ENCODE measurements around the gene RIMS4. TPM values are rescaled to one million over a fixed set of nuclear protein-coding genes. Genes with fewer than 3 reads are reported as not detected.

Gene RIMS4
- total RNA-seq, 1 donor from 2014 or later: 0.11 TPM

- Histone ChIP-seq H3K9me3 (replicated peaks) (no peaks in the 10 kb centered on the region), H3K4me3 (no peak overlapping the region), H3K4me1 (peaks cover 50% of the 10 kb centered on the region), H3K27me3 (ENCODE audit: low read depth) (peaks cover 6% of the 10 kb centered on the region), H3K36me3 (no peaks in the 10 kb centered on the region), H3K27ac (replicated peaks) (no peak overlapping the region)
- DNase-seq: no peak
- intact Hi-C loops (cut with micrococcal nuclease): no loop called here
- no peak for TF ChIP-seq CTCF (IDR thresholded peaks at IDR 0.05; ENCODE audit: borderline replicate concordance)
These were observed 66.3 kb downstream of the RIMS4 start for GRCh38 chr20:44743916-44744655.

DNA sequence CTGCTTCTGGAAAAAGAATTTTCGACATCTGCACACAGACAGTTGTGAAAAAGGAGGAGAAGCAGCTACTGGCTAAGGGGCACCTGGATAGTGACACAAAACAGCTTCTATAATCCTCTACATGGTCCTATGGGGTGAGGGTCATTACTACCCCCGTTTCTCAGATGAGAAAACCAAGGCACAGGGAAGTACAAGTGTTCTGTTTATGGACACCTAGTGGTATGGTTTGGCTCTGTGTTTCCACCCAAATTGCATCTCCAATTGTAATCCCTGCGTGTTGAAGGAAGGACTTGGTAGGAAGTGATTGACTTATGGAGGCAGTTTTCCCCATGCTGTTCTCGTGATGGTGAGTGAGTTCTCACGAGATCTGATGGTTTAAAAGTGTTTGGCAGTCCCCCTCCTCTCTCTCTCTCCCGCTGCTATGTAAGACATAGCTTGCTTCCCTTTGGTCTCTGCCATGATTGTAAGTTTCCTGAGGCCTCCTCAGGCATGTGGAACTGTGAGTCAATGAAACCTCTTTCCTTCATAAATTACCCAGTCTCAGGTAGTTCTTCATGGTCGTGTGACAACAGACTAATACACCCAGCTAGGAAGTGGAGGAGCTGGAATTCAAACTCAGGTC is 67.2 kb downstream of the RIMS4 start:
- no peak for TF ChIP-seq CTCF (IDR thresholded peaks at IDR 0.05; ENCODE audit: borderline replicate concordance)
- Histone ChIP-seq H3K4me3 (no peak overlapping the region), H3K36me3 (no peaks in the 10 kb centered on the region), H3K27ac (replicated peaks) (peak overlapping the region; percentile 61), H3K9me3 (replicated peaks) (no peaks in the 10 kb centered on the region), H3K4me1 (peaks cover 51% of the 10 kb centered on the region), H3K27me3 (ENCODE audit: low read depth) (no peaks in the 10 kb centered on the region)
- intact Hi-C loops (cut with micrococcal nuclease): no loop called here
- DNase-seq: no peak

DNA sequence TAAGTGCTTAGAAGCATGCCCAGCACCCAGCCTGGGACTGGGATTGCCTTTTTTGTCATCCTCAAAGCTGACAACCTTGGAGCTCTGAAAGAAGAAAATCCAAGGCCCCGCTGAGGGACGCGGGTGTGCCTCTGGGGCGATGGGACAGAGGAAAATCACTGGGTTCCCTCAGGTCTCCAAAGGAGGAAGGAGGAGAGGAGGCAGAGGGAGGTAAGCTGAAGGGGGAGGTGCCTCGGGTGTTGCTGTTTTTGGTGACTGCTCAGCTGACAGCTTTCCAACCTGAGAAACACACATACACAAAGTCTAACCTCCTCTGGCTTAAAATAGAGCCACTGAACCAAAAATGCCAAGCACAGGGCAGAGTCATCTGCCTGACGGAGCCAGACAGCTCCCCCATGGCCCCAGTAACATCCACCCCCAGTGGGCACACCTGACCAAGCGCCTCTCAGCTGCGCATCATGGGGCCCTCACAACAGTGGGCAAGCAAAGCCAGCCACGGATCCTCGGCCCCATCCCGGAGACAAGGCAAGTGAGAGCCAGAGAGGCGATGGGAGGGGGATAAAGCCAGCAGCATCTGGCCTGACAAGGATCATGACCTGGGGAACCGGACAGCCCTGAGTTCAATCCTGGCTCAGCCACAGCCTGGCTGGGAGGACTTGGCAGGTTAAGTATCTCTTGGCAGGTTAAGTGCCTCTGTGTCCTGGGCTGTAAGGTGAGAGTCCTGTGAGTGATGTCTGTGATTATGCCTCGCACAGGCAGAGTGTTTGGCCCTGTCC is 67.9 kb downstream of the RIMS4 start:
- no peak for DNase-seq
- intact Hi-C loops (cut with micrococcal nuclease): no loop called here
- Histone ChIP-seq H3K27ac (replicated peaks) (peak overlapping the region; percentile 61), H3K4me1 (peaks cover 46% of the 10 kb centered on the region), H3K4me3 (no peak overlapping the region), H3K9me3 (replicated peaks) (no peaks in the 10 kb centered on the region), H3K27me3 (ENCODE audit: low read depth) (no peaks in the 10 kb centered on the region), H3K36me3 (no peaks in the 10 kb centered on the region)
- no peak for TF ChIP-seq CTCF (IDR thresholded peaks at IDR 0.05; ENCODE audit: borderline replicate concordance)

GRCh38 chr20:44739942-44740341 is 70.4 kb downstream of the RIMS4 start:
- TF ChIP-seq CTCF (IDR thresholded peaks at IDR 0.05; ENCODE audit: borderline replicate concordance): no peak
- no peaks in the 10 kb centered on the region for H3K27me3 ChIP-seq (ENCODE audit: low read depth)
- no peaks in the 10 kb centered on the region for H3K36me3 ChIP-seq
- no peak overlapping the region for H3K4me3 ChIP-seq
- no peaks in the 10 kb centered on the region for H3K9me3 ChIP-seq (replicated peaks)
- no peak overlapping the region for H3K27ac ChIP-seq (replicated peaks)
- peaks cover 32% of the 10 kb centered on the region for H3K4me1 ChIP-seq
- DNase-seq: no peak
- intact Hi-C loops (cut with micrococcal nuclease): no loop called here

DNA sequence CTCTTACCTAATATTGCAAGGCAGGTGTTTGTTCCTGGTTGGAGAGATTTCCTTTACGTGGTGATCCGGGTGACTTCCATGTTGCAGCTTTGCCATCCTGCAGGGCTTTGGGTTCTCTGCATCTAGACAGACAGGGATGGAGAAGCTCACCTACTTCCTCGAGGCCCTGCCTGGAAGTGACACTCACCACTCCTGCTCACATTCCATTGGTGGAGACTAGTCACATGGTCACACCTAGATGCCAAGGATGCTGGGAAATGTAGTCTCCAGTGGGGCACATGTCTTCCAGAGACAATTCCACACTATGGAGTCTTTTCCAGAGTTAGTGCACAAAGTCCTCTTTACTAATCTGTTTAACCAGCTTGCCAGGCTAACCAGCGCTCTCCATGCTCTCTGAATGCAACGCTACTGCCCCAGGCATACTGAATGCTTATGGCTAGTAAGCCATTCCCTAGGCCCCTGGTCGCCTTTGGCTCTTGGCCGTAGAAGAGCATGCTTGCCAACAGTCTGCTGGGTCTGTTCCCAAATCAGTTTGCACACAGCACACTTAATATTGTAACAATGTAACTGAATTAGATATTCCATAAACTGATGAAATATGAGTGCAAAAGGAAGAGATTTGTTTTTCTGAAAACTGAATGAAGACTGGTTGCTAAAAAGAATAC is 71.4 kb downstream of the RIMS4 start:
- Histone ChIP-seq H3K4me3 (no peak overlapping the region), H3K36me3 (no peaks in the 10 kb centered on the region), H3K27me3 (ENCODE audit: low read depth) (no peaks in the 10 kb centered on the region), H3K9me3 (replicated peaks) (no peaks in the 10 kb centered on the region), H3K27ac (replicated peaks) (peak overlapping the region; percentile 41), H3K4me1 (peaks cover 31% of the 10 kb centered on the region)
- intact Hi-C loops (cut with micrococcal nuclease): no loop called here
- TF ChIP-seq CTCF (IDR thresholded peaks at IDR 0.05; ENCODE audit: borderline replicate concordance): no peak
- DNase-seq: no peak

All from left ventricle myocardium inferior (tissue), 1 donor.